Measurements from ENCODE around the gene CMIP.
"Not testable (repeated sequence)": the region's sequence is repeated elsewhere in the genome, so short reads cannot be mapped to it uniquely, and the experiment has no call there.

Gene CMIP

GRCh38 chr16:81421536-81421935 is 23.1 kb upstream of the CMIP start:
- DNase-seq (ENCODE audit: low spot score), result no peak

DNA sequence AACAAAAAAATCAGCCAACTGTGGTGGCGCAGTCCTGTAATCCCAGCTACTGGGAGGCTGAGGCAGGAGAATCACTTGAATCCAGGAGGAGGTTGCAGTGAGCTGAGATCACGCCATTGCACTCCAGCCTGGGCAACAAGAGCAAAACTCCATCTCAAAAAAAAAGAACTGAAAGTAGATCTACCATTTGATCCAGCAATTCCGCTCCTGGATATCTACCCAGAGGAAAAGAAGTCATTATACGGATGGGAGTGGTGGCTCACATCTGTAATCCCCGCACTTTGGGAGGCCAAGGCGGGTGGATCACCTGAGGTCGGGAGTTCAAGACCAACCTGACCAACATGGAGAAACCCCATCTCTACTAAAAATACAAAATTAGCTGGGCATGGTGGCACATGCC is 22.5 kb upstream of the CMIP start:
- not testable (repeated sequence) for DNase-seq (ENCODE audit: low spot score)

DNA sequence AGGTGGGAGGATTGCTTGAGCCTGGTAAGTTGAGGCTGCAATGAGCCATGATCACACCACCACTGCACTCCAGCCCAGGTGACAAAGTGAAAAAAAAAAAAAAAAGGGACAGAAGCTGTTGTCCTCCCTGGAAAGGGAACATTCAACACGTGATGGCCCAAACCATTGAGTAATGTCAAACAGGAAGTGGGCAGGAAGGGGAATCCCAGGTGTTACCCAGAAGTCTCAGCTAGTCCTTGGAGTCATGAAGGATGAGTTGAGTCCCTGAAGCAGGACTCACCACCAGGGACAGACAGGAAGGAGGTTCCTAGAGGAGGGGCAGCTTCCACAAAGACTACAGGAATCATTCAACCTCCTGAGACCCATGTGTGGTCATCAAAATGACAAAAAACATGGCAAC is 19.8 kb upstream of the CMIP start:
- no peak for DNase-seq (ENCODE audit: low spot score)

GRCh38 chr16:81427219-81427618 is 17.4 kb upstream of the CMIP start:
- no peak for DNase-seq (ENCODE audit: low spot score)

- DNase-seq (ENCODE audit: low spot score), result no peak
Measured at GRCh38 chr16:81429045-81429521, 15.5 kb upstream of the CMIP start.

DNA sequence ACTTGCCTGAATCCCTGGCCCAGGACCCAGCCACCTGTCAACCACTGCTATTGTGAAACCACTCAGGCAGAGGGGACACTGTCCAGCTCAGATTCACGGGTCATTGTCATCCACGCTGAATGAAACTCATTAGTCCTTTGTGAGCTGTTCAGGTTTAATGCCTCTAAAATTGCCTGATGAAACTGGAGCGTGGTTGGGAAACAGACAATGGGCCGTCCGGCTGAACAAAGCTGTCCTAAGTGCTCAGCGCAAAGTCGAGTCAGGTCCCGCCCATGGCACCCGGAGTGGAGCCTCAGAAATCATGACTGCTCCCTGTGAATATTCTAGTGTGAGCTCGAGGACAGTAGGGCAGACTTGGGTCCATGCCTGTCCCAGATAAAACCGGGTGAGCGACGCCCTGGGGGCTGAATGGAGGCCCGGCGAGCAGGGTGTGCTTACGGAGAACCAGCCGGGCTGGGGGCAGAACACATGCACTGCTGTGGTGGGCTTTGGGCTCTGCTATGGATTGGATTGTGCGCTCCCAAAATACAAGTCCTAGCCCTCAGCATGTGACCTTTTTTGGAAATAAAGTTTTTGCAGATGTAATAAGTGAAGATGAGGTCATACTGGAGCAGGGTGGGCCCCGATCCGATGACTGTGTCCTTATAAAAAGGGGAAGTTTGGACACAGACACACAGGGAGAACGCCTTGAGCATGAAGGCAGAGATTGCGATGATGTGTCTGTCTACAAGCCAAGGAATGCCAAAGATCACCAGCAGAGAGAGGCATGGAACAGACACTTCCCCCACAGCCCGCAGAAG is 12.9 kb upstream of the CMIP start:
- DNase-seq (ENCODE audit: low spot score), result no peak

GRCh38 chr16:81432937-81433557 is 11.6 kb upstream of the CMIP start:
- no peak for DNase-seq (ENCODE audit: low spot score)

DNA sequence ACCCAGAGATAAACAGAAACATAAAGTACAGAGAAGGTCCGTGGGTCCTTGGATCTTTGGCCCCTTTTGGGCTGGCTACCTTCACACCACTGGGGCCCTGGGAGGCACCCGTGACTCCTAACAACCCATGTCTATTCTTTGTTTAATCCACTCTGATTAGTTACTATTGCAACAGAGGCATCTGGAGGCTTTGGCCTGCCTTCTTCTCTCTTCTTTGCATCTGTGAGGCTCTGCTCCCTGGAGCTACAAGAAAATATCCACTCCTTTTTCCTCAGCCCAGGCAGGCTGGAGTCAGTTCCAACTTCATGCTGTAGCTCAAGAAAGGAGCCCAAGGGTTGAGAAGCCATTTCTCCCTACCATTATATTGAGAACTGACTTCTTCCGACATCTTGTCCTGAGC is 9.5 kb upstream of the CMIP start:
- no peak for DNase-seq (ENCODE audit: low spot score)

- DNase-seq (ENCODE audit: low spot score), result no peak
Measured at GRCh38 chr16:81435567-81435966, 9.0 kb upstream of the CMIP start.

DNA sequence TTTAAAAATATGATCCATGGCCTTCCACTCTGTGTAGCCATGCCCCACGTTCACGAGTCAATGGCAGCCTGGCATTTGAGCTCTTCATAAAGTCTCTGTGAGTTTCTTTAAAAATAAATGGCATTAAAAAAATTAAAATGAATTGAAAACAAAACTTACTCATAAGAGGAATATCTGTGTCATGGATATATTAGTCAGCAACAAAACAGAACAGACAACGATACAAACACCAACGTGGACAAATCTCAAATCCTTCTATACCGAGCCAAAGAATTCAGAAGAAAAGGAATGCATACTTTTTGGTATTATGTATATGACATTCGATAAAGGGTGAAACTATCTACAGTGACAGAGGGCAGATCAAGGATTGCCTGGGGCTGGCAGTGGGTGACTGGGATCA is 8.2 kb upstream of the CMIP start:
- DNase-seq (ENCODE audit: low spot score), result no peak

DNA sequence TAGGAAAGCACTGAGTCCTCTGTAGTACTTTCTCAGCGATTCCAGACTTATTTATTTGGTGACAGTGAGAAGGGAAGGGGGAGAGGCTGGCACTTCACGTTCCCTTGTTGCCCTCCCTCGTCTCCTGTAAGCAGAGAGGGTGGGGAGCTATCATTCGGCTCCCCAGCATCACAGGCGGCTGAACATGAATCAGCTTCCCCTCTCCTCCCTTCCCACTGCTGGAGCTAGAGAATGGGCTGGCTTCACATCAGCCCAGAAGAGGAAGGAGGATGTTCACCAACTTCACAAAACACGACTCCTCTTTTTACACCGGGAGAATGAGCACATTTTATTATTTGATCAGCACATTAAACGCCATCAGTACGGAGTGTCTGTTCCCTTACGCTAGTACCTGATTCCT is 6.7 kb upstream of the CMIP start:
- no peak for DNase-seq (ENCODE audit: low spot score)

DNA sequence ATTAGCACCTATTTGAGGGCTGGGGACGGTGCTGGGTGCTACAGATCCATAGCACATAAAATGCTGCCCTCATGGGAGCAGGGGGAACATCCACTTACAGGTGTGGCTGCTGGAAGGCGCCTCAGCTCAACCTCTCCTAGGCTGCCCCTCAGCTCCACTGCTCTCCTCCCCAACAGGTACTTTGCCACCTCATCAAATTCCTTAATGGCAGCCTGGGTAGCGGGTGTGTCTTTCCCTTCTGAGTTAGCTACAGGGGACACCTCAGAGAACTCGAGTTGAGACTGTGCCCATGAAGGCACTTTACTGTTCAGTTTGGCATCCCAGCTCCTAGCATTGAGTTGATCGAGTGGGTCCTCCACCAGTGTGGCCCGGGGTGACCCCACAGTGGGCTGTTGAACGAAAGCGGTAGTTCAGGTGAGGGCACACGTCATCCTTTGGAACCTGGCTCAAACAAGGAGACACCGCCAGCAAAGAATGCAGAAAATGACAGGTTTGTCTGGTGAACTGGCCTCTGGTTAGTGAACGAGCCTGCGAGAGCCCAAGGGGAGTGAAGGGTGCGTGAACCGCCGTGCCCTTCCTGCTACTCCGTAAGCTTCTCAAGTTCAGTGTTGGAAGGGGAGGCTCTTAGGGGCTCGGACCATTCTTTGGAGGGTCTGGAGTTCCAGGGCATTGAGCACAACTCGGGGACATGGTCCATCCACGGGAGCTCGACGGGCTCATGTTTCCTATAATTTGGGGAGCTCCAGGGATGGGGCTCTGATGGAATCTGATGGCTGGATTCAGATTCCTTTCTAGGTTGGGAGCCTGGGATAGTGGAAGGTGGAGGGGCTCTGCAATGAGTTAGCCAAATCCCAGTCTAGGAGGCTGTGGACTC is 3.5 kb upstream of the CMIP start:
- DNase-seq (ENCODE audit: low spot score), result no peak

- DNase-seq (ENCODE audit: low spot score), result no peak
Measured at GRCh38 chr16:81442220-81442915, 2.2 kb upstream of the CMIP start.

GRCh38 chr16:81442916-81443687 is 1.5 kb upstream of the CMIP start:
- no peak for DNase-seq (ENCODE audit: low spot score)

DNA sequence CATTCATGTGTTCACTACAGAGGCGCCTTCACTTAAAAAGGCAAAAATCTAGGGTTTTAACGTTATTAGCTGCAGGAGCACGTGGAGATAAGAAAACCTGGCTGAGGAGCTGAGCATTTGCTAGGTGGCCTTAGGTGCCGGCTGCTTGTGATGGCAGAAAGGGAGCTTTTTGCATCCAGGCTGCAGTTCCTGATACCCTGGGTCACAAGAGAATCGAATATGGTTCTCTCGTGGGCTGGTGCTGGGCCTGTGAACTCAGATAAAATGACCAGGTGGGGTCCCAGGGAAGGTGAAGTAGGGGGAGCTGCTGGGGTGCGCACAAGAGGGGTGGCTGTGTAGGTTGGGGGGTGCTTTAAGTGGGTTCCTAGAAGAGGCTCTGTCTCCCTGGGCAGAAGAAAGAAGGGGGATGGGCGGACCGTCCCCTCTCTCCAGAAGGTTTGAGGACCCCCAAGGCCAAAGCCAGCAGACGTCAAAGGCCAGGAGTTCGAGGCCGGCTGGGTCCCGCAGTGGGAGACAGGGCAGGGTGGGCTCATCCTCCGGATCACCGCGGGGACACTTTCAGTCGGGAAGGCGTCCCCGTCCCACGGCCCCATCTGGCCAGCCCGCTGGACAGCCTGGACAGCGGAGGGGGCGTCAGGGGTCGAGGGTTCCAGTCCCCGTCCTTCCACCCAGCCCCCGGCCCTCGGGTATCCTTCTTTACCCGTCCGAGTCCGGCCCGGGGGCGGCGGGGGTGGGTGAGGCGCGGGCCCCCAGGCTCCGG is 740 bp upstream of the CMIP start:
- DNase-seq (ENCODE audit: low spot score), result peak; percentile 49

- DNase-seq (ENCODE audit: low spot score), result no peak
Measured at GRCh38 chr16:81445143-81445961, 744 bp downstream of the CMIP start.

DNA sequence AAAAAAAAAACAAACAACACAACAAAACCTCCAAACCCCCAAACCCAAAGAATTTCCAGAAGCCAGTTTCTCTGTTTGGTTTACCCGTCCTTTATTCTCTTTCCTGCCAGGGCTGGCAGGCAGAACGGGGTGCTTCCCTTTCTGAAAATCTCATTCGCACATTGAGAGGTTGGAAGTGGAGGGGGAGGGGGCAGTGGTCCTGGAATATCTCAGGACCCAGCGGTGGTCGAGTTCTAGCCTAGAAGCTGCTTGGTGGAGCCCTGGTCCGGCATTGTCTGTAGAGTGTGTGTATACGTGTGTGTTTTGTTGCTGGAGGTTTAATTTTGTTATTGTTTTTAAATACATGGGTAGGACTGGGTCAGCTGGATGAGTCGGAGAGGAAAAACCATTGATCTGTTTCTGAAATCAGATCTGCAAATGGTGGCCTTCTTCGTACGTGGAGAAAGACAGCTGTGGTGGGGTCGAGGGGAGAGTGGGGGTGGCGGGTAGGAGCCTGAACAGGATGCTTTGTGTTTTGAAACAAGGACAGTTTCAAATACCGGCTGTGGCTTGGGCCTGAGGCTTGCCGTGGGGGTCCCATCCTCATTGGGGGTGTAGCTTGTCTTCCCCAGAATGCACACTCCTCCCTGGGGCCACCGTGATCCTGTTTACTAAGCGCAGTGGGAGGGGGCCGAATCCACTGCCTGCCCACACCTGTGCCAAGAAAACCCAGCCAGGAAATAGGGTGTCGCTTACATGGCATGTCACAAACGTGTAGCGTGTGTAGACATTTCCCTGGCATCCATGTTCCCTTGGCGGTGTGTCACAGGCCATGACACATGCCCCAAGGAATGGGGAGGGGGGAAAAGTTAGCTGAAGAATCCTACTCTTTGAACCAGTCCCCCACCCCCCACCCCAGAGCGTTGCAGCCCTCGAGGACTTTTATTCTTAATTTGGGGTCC is 1.6 kb downstream of the CMIP start:
- DNase-seq (ENCODE audit: low spot score), result no peak

DNA sequence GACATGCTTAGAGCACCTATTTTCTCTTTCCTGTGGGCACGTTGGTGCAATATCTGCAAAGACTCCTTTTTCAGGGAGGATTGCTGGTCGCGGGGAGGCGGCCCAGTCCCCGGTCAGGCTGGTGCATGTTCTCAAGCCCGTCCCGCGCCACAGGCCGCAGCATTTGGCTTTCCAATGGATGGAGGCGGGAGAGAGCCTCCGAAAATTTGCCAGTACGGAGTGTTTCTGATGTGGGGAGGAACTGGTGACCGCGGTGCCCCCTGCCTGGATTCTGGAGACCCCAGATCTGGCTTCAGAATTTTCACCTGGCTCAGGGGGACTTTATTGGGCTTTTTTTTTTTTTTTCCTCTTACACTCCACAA is 2.3 kb downstream of the CMIP start:
- peak; percentile 45 for DNase-seq (ENCODE audit: low spot score)

Measured in cerebellar cortex (tissue), 1 donor.